Lower leg skin (tissue), 4 donors: ENCODE data around the gene RASL10A. TPM values are rescaled to one million over a fixed set of nuclear protein-coding genes. Genes with fewer than 3 reads are reported as not detected.

Source experiments
- DNase-seq, 2 donors: peaks; one replicate each; pipeline ENCODE4 v3.0.0-alpha.2; 2019; ENCODE audit warnings: low spot score in 2 of 2
- H3K4me3 ChIP-seq: fragments of 200-600 bp; sonication (generic); 2 replicates; pipeline ENCODE4 v1.5.1; 2017; ENCODE audit warnings: mild to moderate bottlenecking, low read depth; ENCODE audit not compliant: poor library complexity, severe bottlenecking
- POLR2A ChIP-seq, 2 donors: fragments of 450-650 bp; IDR thresholded peaks; one replicate each; pipeline ENCODE4 v1.6.1; 2016 to 2017; ENCODE audit warnings: antibody characterized with exemption in 2 of 2, mild to moderate bottlenecking in 1 of 2, moderate library complexity in 1 of 2
- WGBS, 2 donors: methylation state at CpG; one replicate each; pipeline ENCODE4 v1.1.5; 2018; 5-methylcytosine and 5-hydroxymethylcytosine counted together
- intact Hi-C: fragments of 100-400 bp; cut with DNase I; formaldehyde crosslinking; loops from one replicate; pipeline ENCODE4 v1.15.0; 2023; ENCODE audit warnings: low total_unique reads
- total RNA-seq, 4 donors: library from RNA; depleted of rRNA; stranded (reverse); fragments of >200 nt; gene quantifications; one replicate each; pipeline ENCODE4 v1.1.0, GENCODE V29; 2016
- TF ChIP-seq, protein P1 (sequence below), 3 donors: fragments of 450-650 bp; IDR thresholded peaks; one replicate each; pipeline ENCODE4 v1.5.1; 2016; ENCODE audit warnings: antibody characterized with exemption in 3 of 3, mild to moderate bottlenecking in 3 of 3, moderate library complexity in 2 of 3

Gene RASL10A
- total RNA-seq, 4 donors from 2014 or later: 0.17 to 2.9 (median 0.80) TPM

DNA sequence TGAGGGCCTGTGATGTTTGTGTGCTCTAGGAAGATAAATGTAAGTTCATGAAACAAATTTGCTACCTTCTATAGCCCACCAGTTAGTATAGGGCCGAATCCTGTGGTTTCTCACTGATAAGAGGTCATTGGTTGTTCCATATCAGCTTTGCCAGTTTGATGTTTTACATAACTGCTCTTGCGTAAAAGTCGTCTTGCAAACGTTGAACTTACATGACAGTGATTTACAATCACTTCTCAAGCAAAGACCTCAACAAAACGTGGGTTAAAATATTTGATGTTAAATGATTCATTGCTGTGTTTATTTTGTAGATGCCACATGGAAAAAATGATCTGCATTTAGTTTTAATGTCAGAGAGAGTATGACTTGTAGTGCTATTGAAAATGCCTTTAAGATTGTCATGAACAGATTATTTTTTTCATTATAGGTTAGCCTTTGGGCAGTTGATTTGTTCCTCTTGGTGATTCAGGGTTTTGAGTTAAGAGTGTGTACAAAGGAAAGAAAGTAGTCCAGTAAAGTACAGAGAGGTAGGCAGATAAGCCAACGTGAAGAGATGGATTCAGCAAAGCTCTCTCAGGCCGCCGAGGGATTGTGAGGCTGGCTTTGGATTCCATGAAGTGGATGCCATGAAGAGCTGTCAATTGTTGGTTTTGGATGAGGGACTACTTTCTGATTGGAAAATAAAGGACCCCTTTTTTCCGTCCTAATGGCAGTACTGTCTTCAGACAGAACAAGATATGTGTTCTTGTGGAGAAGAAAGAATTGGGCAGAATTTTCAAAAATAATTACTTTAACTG lies 44.8 kb downstream of the RASL10A start:
- intact Hi-C loops: no loop called here
- WGBS, 2 donors: 17 to 19% methylated on average over 9 of the region's 9 CpGs
- TF ChIP-seq, protein P1, sequence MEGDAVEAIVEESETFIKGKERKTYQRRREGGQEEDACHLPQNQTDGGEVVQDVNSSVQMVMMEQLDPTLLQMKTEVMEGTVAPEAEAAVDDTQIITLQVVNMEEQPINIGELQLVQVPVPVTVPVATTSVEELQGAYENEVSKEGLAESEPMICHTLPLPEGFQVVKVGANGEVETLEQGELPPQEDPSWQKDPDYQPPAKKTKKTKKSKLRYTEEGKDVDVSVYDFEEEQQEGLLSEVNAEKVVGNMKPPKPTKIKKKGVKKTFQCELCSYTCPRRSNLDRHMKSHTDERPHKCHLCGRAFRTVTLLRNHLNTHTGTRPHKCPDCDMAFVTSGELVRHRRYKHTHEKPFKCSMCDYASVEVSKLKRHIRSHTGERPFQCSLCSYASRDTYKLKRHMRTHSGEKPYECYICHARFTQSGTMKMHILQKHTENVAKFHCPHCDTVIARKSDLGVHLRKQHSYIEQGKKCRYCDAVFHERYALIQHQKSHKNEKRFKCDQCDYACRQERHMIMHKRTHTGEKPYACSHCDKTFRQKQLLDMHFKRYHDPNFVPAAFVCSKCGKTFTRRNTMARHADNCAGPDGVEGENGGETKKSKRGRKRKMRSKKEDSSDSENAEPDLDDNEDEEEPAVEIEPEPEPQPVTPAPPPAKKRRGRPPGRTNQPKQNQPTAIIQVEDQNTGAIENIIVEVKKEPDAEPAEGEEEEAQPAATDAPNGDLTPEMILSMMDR (IDR thresholded peaks at IDR 0.05): no peak
- no peak for TF ChIP-seq POLR2A (IDR thresholded peaks at IDR 0.05)
- no peak overlapping the region for H3K4me3 ChIP-seq
- no peak for DNase-seq

DNA sequence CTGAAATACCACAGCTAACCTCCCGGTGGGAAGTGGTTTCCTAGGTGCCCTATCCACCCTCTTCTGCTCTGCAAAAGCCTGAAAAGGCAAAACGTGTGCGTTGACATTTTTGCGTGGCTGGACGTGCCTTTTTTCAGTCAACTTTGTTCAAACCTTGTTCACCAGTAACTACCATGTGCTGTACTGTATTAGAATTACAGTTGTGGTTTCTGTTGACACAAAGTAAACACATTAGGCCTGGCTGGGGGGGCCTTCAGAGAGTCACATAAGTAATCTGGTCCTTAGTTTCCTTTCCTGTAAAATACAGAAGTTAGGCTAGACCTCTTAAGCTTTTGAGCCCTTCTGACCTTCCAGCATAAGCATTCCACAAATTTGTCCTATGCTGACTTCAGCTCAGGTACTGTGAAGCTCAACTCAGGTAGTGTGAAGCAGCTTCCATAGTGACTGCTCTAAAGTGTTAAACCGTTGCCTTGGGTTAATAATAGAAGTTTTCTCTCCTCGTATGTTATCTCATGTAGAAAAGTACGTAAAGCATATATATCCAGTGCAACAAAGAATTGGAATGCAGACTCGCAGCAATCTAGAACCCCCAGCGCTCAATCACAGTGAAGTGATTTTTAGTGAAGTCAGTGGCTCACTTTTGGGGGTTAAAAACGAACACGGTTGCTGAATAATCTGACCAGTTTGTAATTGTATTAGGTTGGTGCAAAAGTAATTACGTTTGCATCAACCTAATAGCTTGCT lies 45.6 kb downstream of the RASL10A start:
- intact Hi-C loops: no loop called here
- peak overlapping the region; percentile 89 for H3K4me3 ChIP-seq
- DNase-seq: peak in 1 of 2 donors; percentile 61
- TF ChIP-seq POLR2A (IDR thresholded peaks at IDR 0.05): no peak
- TF ChIP-seq, protein P1 (IDR thresholded peaks at IDR 0.05): no peak
- WGBS, 2 donors: 7 to 8% methylated on average over 13 of the region's 13 CpGs

DNA sequence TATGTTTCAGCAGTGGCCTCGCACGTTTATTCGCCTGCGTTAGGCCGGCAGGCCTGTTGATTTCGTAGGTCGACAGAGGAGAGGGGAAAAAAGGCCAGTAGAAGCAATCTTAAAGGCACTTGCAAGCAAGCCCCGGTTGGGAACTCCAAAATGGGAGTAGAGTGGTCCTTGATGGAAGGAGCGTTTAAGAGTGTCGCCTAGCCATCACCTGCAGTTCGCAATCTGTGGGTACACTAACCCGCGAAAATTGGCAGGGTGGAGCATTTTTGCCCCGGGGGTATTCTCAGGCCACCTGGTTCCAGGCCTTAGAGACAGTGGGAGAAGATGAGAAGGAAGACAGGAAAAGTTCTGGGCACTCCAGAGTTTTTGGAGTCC lies 46.3 kb downstream of the RASL10A start:
- peak in 1 of 2 donors; percentile 82 for DNase-seq
- peak overlapping the region; percentile 89 for H3K4me3 ChIP-seq
- 0 to 1% methylated on average over 14 of the region's 14 CpGs for WGBS, 2 donors
- TF ChIP-seq, protein P1 (IDR thresholded peaks at IDR 0.05): no peak
- no peak for TF ChIP-seq POLR2A (IDR thresholded peaks at IDR 0.05)
- intact Hi-C loops: no loop called here

DNA sequence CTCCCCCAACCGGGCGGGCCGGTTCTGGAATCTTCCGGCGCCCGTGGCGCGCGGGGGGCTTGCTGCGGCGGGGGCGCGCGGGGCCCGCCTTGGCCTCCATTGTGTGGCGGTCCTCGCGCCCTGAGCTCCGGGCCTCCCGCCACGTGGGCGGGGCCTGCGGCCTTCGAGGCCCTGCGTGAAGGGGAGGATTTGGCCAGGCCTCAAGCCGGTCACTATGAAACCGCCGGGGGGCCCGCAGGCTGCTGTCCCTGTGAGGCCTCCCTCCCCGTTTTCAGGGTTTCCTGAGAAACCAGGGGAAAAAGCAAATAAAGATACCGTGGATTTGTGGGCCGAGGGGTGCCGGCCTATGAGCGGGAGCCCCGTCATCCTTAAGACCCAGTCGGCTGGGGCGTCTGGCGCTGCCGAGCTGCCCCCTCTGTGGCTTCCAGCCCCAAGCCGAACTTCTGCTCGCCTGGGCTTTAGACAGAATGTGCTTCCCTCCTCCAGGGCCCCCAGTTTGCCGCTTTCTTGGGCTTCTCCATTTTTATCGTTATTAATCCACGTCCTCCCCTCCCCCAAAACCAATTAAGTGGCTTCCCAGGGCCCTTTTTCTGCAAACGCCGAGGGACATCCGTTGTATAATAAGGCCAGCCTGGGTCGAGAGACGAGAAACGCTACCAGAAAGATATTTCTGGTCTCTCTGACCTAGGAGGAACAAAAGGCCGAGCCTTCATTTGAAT lies 46.8 kb downstream of the RASL10A start:
- no peak for TF ChIP-seq POLR2A (IDR thresholded peaks at IDR 0.05)
- TF ChIP-seq, protein P1 (IDR thresholded peaks at IDR 0.05): no peak
- H3K4me3 ChIP-seq: peak overlapping the region; percentile 89
- intact Hi-C loops: no loop called here
- 0 to 1% methylated on average over 25 to 31 of the region's 51 CpGs for WGBS, 2 donors
- DNase-seq: peak; percentile 34 to 90

DNA sequence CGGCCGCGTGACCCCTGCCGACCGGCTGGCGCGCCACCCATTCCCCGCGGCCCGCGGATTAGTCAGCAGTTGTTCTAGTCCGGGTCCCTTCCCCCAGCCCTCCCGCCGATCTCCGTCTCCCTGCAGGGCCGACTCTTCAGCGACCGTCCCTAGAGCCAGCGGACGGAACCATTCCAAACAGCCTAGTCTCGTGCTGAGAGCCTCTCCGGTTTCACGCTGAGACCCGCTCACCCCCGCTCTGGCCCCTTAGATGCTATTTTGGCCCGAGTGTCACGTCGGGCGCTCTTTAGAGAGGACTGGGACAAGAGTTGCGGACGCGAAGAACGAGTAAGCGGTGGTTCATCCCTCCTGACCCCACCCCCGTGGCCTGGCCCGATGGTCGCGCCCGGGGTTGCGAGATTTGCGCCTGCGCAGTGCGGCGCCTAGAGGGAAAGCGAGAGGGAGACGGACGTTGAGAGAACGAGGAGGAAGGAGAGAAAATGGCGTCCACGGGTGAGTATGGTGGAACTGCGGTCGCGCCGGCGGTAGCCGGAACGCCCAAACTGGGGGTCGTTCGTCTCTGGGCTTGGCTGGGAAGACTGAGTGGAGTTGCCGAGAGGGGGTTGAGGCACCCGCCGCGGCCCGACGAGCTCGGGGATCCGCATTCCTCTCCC lies 47.5 kb downstream of the RASL10A start, which contains the start of the genes EWSR1 and RHBDD3:
TSS of gene EWSR1 (plus strand) at position 411 of the 653 bp plus-strand sequence. CDS start at position 480, 69 bp downstream.
TSS of gene RHBDD3 (minus strand) at position 124 of the 653 bp plus-strand sequence. CDS start 2,355 bp downstream, outside the sequence.
- intact Hi-C loops: no loop called here
- 0 to 1% methylated on average over 54 to 64 of the region's 67 CpGs for WGBS, 2 donors
- peak within 1 kb of the TSS; percentile 89 for H3K4me3 ChIP-seq
- peak; percentile 94 to 99 for DNase-seq
- peak in 1 of 2 donors; percentile 54 for TF ChIP-seq POLR2A (IDR thresholded peaks at IDR 0.05)
- TF ChIP-seq, protein P1 (IDR thresholded peaks at IDR 0.05): peak in 1 of 3 donors; percentile 14
